ENCODE data around the gene GPR137B.
"Not testable (repeated sequence)": the region's sequence is repeated elsewhere in the genome, so short reads cannot be mapped to it uniquely, and the experiment has no call there.

The GPR137B gene

GRCh38 chr1:236144446-236145150 lies 2.3 kb downstream of the GPR137B start:
- DNase-seq (ENCODE audit: low read depth) = no peak

DNA sequence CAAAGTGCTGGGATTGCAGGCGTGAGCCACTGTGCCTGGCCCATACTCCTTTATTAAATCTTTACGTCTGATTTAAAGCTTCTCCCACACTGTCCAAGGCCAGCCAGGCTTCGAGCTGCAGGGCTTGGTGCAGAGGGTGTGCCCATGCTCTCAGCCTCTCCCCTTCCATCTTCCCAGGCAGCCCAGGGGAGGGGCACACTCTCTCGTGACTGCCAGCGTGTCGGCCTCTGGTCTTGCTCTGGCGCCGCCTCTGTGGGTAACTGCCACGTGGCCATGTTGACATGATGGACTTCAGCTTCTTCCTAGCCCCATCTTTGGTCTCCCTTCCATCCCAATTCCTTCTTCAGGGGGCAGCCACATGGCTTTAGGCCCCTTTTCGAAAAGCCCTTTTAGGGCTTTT lies 4.7 kb downstream of the GPR137B start:
- DNase-seq (ENCODE audit: low read depth) = no peak

GRCh38 chr1:236147521-236148469 lies 5.5 kb downstream of the GPR137B start:
- no peak for DNase-seq (ENCODE audit: low read depth)

- no peak for DNase-seq (ENCODE audit: low read depth)
Measured at GRCh38 chr1:236148470-236148845, 6.1 kb downstream of the GPR137B start.

GRCh38 chr1:236149003-236149595 lies 6.8 kb downstream of the GPR137B start:
- no peak for DNase-seq (ENCODE audit: low read depth)

DNA sequence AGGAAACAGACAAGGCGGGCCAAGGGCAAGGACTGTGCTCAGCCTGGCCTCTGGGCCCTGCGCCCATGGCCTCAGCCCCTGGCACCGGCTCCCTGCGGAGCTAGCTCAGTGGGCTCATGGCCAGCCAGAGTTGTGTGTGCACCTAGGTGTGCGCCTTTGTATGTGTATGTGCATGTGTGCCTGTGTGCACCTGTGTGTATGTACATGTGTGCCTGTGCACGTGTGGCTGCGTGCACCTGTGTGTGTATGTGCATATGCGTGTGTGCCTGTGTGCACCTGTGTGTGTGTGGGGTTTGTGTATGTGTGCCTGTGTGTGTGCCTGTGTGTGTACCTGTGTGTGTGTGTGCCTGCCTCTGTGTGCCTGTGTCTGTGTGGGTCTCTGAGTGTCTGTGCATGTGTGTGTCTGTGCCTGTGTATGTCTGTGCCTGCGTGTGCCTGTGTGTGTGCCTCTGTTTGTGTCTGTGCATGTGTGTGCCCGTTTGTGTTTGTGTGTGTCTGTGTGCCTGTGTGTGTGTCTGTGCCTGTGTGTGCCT lies 7.4 kb downstream of the GPR137B start:
- DNase-seq (ENCODE audit: low read depth) = no peak

- no peak for DNase-seq (ENCODE audit: low read depth)
Measured at GRCh38 chr1:236150311-236150955, 8.1 kb downstream of the GPR137B start.

GRCh38 chr1:236150986-236151385 lies 8.6 kb downstream of the GPR137B start:
- DNase-seq (ENCODE audit: low read depth) = no peak

- DNase-seq (ENCODE audit: low read depth) = no peak
Measured at GRCh38 chr1:236151739-236152424, 9.5 kb downstream of the GPR137B start.

DNA sequence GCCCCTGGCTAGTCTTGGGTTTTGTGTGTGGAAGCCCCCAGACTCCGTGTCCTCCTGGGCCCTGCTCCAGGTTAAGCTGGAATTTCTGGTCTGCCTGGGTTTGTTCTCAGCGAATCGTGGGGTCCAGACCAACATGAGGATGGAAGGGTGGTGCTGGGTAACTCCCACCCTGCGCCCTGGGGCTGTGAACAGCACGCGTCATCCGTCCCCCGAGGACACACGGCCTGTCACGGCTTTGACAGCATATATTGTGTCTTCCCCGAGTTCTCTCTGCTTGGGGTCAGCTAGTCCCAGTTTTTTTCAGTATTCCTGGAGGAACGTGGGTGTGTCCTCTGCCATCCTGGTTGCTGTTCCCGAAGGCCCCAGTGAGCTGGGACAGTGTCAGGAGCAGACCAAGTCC lies 11.8 kb downstream of the GPR137B start:
- no peak for DNase-seq (ENCODE audit: low read depth)

GRCh38 chr1:236154671-236155398 lies 12.5 kb downstream of the GPR137B start:
- DNase-seq (ENCODE audit: low read depth) = no peak

DNA sequence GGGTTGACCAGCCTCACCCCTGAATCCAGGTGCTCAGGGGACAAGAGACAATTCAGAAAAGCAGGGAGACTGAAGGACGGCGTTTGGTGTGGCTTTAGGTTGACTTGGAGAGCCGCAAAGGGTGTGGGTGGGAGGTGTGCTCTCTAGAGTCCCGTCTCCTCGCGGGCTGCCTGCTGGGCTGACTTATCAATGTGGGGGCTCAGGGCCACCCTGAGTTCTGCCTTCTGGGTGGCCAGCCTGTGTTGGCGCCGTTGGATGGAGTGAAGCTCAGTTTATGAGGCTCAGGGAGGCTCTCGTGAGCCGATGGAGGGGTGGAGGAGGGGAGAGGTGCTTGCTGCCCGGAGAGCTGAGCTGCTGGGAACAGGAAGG lies 13.0 kb downstream of the GPR137B start:
- DNase-seq (ENCODE audit: low read depth) = no peak

DNA sequence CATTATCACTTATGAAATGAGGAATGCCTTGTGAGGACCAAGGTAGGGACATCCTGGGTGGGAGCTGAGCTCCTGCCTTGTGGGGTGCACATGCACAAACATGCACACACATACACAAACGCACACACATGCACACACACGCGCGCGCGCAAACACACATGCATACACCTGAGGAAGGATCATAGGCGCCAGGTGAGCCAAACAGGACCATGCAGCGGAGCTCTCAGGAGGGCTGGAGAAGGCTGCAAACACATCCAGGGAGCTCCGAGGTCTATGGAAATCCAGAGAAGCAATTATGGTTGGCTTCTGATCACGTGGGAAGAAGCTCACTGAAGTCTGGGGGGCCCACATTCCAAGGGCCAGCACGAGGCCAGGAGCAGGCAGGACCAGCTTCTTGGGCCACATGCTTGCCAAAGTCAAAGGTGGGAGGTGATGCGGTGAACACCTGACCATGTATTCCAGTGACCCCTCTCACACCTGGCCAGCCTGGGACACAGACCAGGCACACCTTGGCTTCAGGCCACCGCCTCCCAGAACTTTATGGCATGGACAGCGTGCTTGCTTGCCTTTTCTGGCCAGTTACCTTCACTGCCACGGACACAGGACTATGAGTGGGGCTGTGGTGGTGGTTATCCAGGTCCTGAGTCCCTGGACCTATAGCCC lies 13.6 kb downstream of the GPR137B start:
- DNase-seq (ENCODE audit: low read depth) = no peak

- DNase-seq (ENCODE audit: low read depth) = no peak
Measured at GRCh38 chr1:236156512-236157208, 14.3 kb downstream of the GPR137B start.

GRCh38 chr1:236158072-236158471 lies 15.7 kb downstream of the GPR137B start:
- not testable (repeated sequence) for DNase-seq (ENCODE audit: low read depth)

DNA sequence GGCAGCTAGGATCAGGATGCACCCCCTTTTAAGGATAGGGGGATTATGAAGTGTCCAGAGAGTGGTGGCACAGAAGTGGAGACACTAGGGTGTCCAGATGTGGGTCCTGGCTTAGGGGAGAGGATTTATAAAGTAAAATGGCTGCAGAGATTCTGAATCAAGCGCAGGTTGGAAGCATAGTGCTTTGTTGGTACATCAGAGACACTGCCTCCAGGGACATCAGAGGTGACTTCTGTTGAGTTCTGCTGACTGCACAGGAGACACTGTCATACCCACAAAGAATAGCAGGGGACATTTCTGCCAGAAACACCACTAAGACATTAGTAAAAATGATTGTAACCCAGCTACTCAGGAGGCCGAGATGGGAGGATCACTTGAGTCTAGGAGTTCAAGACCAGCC lies 16.4 kb downstream of the GPR137B start:
- no peak for DNase-seq (ENCODE audit: low read depth)

GRCh38 chr1:236159704-236160539 lies 17.6 kb downstream of the GPR137B start:
- no peak for DNase-seq (ENCODE audit: low read depth)

GRCh38 chr1:236160540-236161127 lies 18.3 kb downstream of the GPR137B start:
- no peak for DNase-seq (ENCODE audit: low read depth)

Data from stimulated activated CD8-positive, alpha-beta memory T cell treated with anti-CD3 and anti-CD28 coated beads, Interleukin-15, amount 100 ng/mL, for 1 hour (primary cell).